ENCODE measurements around the gene ATG101.

- no peak for TF ChIP-seq CTCF (IDR thresholded peaks at IDR 0.05)
- TF ChIP-seq EZH2 (IDR thresholded peaks at IDR 0.05; ENCODE audit: borderline replicate concordance, insufficient read depth, low read depth, low read length, poor library complexity, severe bottlenecking), result no peak
Measured at GRCh38 chr12:52082026-52082668, 12.4 kb downstream of the ATG101 start.
